Neural cell (in vitro differentiated cells): Measurements from ENCODE around the gene EYA4.

Source experiments
- TAF1 ChIP-seq: IDR thresholded peaks from 2 replicates; pipeline ENCODE4 v1.6.1; 2012; ENCODE audit warnings: low read depth
- TF ChIP-seq, protein P1 (sequence below): fragments of 450-650 bp; IDR thresholded peaks from 2 replicates; pipeline ENCODE4 v1.5.1; 2014; ENCODE audit warnings: antibody characterized with exemption, mild to moderate bottlenecking, moderate library complexity; ENCODE audit not compliant: poor library complexity, severe bottlenecking

DNA sequence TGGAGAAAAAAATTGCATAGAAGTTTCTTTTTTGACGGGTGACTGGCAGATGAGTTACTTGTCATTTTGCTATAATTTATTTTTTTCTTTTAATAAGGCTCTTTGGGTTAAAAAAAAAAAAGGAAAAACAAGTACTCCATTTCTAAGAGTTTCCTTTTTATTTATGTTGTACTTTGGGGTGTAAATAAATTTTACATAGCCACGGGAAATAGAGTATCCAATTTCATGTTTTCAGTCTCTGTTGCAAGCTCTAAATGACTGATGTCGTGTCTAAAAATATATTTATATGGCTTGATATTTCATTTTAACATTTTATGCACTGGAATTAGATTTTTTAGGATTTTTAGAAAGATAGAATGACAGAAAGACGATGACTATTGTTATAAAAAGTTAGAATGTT lies 3.4 kb downstream of the EYA4 start:
- TF ChIP-seq, protein P1, sequence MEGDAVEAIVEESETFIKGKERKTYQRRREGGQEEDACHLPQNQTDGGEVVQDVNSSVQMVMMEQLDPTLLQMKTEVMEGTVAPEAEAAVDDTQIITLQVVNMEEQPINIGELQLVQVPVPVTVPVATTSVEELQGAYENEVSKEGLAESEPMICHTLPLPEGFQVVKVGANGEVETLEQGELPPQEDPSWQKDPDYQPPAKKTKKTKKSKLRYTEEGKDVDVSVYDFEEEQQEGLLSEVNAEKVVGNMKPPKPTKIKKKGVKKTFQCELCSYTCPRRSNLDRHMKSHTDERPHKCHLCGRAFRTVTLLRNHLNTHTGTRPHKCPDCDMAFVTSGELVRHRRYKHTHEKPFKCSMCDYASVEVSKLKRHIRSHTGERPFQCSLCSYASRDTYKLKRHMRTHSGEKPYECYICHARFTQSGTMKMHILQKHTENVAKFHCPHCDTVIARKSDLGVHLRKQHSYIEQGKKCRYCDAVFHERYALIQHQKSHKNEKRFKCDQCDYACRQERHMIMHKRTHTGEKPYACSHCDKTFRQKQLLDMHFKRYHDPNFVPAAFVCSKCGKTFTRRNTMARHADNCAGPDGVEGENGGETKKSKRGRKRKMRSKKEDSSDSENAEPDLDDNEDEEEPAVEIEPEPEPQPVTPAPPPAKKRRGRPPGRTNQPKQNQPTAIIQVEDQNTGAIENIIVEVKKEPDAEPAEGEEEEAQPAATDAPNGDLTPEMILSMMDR: no peak
- TF ChIP-seq TAF1: no peak
